Ishikawa (cell line): Measurements from ENCODE around the gene SLC7A11.

ENCODE experiments used
- CREB1 ChIP-seq: IDR thresholded peaks from 2 replicates; pipeline ENCODE4 v1.6.1; 2012; ENCODE audit warnings: low read depth
- EP300 ChIP-seq: IDR thresholded peaks from 2 replicates; pipeline ENCODE4 v1.6.1; 2012; ENCODE audit warnings: borderline replicate concordance
- FOXM1 ChIP-seq: IDR thresholded peaks from 2 replicates; pipeline ENCODE4 v1.6.1; 2012; ENCODE audit warnings: low read depth, borderline replicate concordance
- NFIC ChIP-seq: IDR thresholded peaks from 2 replicates; pipeline ENCODE4 v1.6.1; 2012
- RAD21 ChIP-seq: IDR thresholded peaks from 2 replicates; pipeline ENCODE4 v1.6.1; 2012; ENCODE audit warnings: low read depth
- TAF1 ChIP-seq: IDR thresholded peaks from 2 replicates; pipeline ENCODE4 v1.6.1; 2012; ENCODE audit warnings: low read depth, mild to moderate bottlenecking
- TCF12 ChIP-seq: IDR thresholded peaks from 2 replicates; pipeline ENCODE4 v1.6.1; 2012; ENCODE audit warnings: low read depth
- TF ChIP-seq, protein P1 (sequence below): IDR thresholded peaks from 2 replicates; pipeline ENCODE4 v1.6.1; 2012
- TF ChIP-seq, protein P2 (sequence below): IDR thresholded peaks from 2 replicates; pipeline ENCODE4 v1.6.1; 2012
- TF ChIP-seq, protein P3 (sequence below): IDR thresholded peaks from 2 replicates; pipeline ENCODE4 v1.6.1; 2012; ENCODE audit warnings: low read depth, mild to moderate bottlenecking

DNA sequence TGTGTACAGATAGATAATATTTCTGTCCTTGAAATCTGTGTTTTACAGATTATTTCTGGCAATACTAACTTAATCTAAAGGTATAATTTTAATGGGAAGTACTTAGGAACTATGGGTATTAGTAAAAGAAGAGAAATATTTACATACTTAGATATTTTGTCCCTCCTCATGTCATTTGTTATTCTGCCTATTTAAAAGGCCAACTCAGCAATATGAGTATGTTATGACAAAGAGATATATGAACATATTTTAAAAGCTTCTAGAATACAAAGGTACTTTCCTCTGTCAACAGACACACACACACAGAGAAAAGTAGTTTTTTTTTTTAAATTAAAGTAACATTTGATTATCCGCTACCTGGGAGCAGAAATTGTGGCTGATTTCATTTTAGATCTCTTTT, 7.9 kb downstream of the SLC7A11 start:
- TF ChIP-seq TCF12: no peak
- TF ChIP-seq, protein P1, sequence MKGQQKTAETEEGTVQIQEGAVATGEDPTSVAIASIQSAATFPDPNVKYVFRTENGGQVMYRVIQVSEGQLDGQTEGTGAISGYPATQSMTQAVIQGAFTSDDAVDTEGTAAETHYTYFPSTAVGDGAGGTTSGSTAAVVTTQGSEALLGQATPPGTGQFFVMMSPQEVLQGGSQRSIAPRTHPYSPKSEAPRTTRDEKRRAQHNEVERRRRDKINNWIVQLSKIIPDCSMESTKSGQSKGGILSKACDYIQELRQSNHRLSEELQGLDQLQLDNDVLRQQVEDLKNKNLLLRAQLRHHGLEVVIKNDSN: no peak
- TF ChIP-seq EP300: no peak
- no peak for TF ChIP-seq NFIC
- TF ChIP-seq, protein P2, sequence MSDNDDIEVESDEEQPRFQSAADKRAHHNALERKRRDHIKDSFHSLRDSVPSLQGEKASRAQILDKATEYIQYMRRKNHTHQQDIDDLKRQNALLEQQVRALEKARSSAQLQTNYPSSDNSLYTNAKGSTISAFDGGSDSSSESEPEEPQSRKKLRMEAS: no peak
- TF ChIP-seq TAF1: no peak
- no peak for TF ChIP-seq FOXM1
- no peak for TF ChIP-seq RAD21
- TF ChIP-seq CREB1: no peak
- TF ChIP-seq, protein P3, sequence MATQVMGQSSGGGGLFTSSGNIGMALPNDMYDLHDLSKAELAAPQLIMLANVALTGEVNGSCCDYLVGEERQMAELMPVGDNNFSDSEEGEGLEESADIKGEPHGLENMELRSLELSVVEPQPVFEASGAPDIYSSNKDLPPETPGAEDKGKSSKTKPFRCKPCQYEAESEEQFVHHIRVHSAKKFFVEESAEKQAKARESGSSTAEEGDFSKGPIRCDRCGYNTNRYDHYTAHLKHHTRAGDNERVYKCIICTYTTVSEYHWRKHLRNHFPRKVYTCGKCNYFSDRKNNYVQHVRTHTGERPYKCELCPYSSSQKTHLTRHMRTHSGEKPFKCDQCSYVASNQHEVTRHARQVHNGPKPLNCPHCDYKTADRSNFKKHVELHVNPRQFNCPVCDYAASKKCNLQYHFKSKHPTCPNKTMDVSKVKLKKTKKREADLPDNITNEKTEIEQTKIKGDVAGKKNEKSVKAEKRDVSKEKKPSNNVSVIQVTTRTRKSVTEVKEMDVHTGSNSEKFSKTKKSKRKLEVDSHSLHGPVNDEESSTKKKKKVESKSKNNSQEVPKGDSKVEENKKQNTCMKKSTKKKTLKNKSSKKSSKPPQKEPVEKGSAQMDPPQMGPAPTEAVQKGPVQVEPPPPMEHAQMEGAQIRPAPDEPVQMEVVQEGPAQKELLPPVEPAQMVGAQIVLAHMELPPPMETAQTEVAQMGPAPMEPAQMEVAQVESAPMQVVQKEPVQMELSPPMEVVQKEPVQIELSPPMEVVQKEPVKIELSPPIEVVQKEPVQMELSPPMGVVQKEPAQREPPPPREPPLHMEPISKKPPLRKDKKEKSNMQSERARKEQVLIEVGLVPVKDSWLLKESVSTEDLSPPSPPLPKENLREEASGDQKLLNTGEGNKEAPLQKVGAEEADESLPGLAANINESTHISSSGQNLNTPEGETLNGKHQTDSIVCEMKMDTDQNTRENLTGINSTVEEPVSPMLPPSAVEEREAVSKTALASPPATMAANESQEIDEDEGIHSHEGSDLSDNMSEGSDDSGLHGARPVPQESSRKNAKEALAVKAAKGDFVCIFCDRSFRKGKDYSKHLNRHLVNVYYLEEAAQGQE: no peak
